ENCODE measurements around the gene ZNF124.

GRCh38 chr1:247182994-247183393 is 11.2 kb upstream of the ZNF124 start:
- TF ChIP-seq EP300 (IDR thresholded peaks at IDR 0.05; ENCODE audit: borderline replicate concordance) (no peak), YY1 (IDR thresholded peaks at IDR 0.05; ENCODE audit: low read depth) (no peak), TCF12 (IDR thresholded peaks at IDR 0.05; ENCODE audit: low read depth) (no peak), TAF1 (IDR thresholded peaks at IDR 0.05; ENCODE audit: low read depth) (no peak), MAX (IDR thresholded peaks at IDR 0.05) (no peak), RAD21 (IDR thresholded peaks at IDR 0.05; ENCODE audit: low read depth) (no peak), REST (IDR thresholded peaks at IDR 0.05; ENCODE audit: low read depth) (no peak), CEBPB (IDR thresholded peaks at IDR 0.05) (no peak), TEAD4 (IDR thresholded peaks at IDR 0.05) (no peak), NFIC (IDR thresholded peaks at IDR 0.05) (no peak), CREB1 (IDR thresholded peaks at IDR 0.05; ENCODE audit: low read depth) (no peak), EGR1 (IDR thresholded peaks at IDR 0.05) (no peak), FOXM1 (IDR thresholded peaks at IDR 0.05; ENCODE audit: borderline replicate concordance, low read depth) (no peak), USF1 (IDR thresholded peaks at IDR 0.05) (no peak)

Measured in Ishikawa (cell line).